ENCODE measurements around the gene DAD1. TPM values are rescaled to one million over a fixed set of nuclear protein-coding genes. Genes with fewer than 3 reads are reported as not detected.

DAD1 gene
- total RNA-seq, 1 experiment from 2014 or later: 258 TPM

DNA sequence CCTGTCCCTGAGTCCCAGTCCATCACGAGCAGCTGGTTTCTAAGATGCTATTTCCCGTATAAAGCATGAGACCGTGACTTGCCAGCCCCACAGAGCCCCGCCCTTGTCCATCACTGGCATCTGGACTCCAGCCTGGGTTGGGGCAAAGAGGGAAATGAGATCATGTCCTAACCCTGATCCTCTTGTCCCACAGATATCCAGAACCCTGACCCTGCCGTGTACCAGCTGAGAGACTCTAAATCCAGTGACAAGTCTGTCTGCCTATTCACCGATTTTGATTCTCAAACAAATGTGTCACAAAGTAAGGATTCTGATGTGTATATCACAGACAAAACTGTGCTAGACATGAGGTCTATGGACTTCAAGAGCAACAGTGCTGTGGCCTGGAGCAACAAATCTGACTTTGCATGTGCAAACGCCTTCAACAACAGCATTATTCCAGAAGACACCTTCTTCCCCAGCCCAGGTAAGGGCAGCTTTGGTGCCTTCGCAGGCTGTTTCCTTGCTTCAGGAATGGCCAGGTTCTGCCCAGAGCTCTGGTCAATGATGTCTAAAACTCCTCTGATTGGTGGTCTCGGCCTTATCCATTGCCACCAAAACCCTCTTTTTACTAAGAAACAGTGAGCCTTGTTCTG is 41.6 kb downstream of the DAD1 start:
- Histone ChIP-seq H3K4me2 (ENCODE audit: low read length) (no peak overlapping the region), H3K9me2 (replicated peaks; ENCODE audit: low read length) (no peaks in the 10 kb centered on the region), H3K27ac (ENCODE audit: low read length) (no peak overlapping the region), H3K36me3 (ENCODE audit: low read depth, low read length) (no peaks in the 10 kb centered on the region), H3K27me3 (ENCODE audit: low read length) (no peaks in the 10 kb centered on the region), H3K9me3 (ENCODE audit: low read length) (no peaks in the 10 kb centered on the region), H4K20me1 (ENCODE audit: low read length) (no peaks in the 10 kb centered on the region), H3K4me1 (ENCODE audit: insufficient read depth, low read length) (peaks cover 55% of the 10 kb centered on the region), H3F3A (ENCODE audit: low read length, unreplicated experiment) (no peaks in the 10 kb centered on the region), H2AFZ (ENCODE audit: low read length) (no peak overlapping the region), H3K4me3 (ENCODE audit: low read length) (no peak overlapping the region), H3K79me2 (ENCODE audit: low read length) (no peaks in the 10 kb centered on the region), H3K9ac (ENCODE audit: low read length) (no peak overlapping the region)
- ChIA-PET POLR2A (ENCODE audit: unreplicated experiment) (no interaction called here), CTCF (no interaction called here)
- TF ChIP-seq, protein P1, sequence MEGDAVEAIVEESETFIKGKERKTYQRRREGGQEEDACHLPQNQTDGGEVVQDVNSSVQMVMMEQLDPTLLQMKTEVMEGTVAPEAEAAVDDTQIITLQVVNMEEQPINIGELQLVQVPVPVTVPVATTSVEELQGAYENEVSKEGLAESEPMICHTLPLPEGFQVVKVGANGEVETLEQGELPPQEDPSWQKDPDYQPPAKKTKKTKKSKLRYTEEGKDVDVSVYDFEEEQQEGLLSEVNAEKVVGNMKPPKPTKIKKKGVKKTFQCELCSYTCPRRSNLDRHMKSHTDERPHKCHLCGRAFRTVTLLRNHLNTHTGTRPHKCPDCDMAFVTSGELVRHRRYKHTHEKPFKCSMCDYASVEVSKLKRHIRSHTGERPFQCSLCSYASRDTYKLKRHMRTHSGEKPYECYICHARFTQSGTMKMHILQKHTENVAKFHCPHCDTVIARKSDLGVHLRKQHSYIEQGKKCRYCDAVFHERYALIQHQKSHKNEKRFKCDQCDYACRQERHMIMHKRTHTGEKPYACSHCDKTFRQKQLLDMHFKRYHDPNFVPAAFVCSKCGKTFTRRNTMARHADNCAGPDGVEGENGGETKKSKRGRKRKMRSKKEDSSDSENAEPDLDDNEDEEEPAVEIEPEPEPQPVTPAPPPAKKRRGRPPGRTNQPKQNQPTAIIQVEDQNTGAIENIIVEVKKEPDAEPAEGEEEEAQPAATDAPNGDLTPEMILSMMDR (conservative IDR thresholded peaks at IDR 0.05; ENCODE audit: low read depth, low read length): no peak
- TF ChIP-seq EZH2 (IDR thresholded peaks at IDR 0.05; ENCODE audit: low read length, unreplicated experiment) (no peak), EZH2phosphoT487 (IDR thresholded peaks at IDR 0.05; ENCODE audit: borderline replicate concordance, low read length) (no peak)
- no TSS peak for BruUV-seq (replicated peaks)
- intact Hi-C loops (cut with micrococcal nuclease): loop anchor here (2.0 kb wide), 1 partner anchor 37 kb away; no protein-coding TSS in a partner anchor
- no peak for DNase-seq
- no peak for ATAC-seq

DNA sequence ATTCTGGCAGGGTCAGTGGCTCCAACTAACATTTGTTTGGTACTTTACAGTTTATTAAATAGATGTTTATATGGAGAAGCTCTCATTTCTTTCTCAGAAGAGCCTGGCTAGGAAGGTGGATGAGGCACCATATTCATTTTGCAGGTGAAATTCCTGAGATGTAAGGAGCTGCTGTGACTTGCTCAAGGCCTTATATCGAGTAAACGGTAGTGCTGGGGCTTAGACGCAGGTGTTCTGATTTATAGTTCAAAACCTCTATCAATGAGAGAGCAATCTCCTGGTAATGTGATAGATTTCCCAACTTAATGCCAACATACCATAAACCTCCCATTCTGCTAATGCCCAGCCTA is 42.3 kb downstream of the DAD1 start:
- ATAC-seq (no peak), DNase-seq (no peak)
- Histone ChIP-seq H3K9me2 (replicated peaks; ENCODE audit: low read length) (no peaks in the 10 kb centered on the region), H4K20me1 (ENCODE audit: low read length) (no peaks in the 10 kb centered on the region), H3K4me1 (ENCODE audit: insufficient read depth, low read length) (peaks cover 54% of the 10 kb centered on the region), H3F3A (ENCODE audit: low read length, unreplicated experiment) (no peaks in the 10 kb centered on the region), H3K4me3 (ENCODE audit: low read length) (no peak overlapping the region), H2AFZ (ENCODE audit: low read length) (0 out of 2 replicates have a peak overlapping the region, but pooled peaks have one; percentile 38), H3K27ac (ENCODE audit: low read length) (peak overlapping the region; percentile 26), H3K9me3 (ENCODE audit: low read length) (no peaks in the 10 kb centered on the region), H3K36me3 (ENCODE audit: low read depth, low read length) (no peaks in the 10 kb centered on the region), H3K9ac (ENCODE audit: low read length) (no peak overlapping the region), H3K79me2 (ENCODE audit: low read length) (no peaks in the 10 kb centered on the region), H3K27me3 (ENCODE audit: low read length) (no peaks in the 10 kb centered on the region), H3K4me2 (ENCODE audit: low read length) (no peak overlapping the region)
- TF ChIP-seq, protein P1 (conservative IDR thresholded peaks at IDR 0.05; ENCODE audit: low read depth, low read length): no peak
- no peak for TF ChIP-seq EZH2 (IDR thresholded peaks at IDR 0.05; ENCODE audit: low read length, unreplicated experiment)
- no peak for TF ChIP-seq EZH2phosphoT487 (IDR thresholded peaks at IDR 0.05; ENCODE audit: borderline replicate concordance, low read length)
- intact Hi-C loops (cut with micrococcal nuclease): loop anchor here (2.0 kb wide), 1 partner anchor 36 kb away; no protein-coding TSS in a partner anchor
- ChIA-PET POLR2A (ENCODE audit: unreplicated experiment) (no interaction called here), CTCF (no interaction called here)
- BruUV-seq (replicated peaks): no TSS peak
